ENCODE measurements around the gene ARHGAP5.

The ARHGAP5 gene

DNA sequence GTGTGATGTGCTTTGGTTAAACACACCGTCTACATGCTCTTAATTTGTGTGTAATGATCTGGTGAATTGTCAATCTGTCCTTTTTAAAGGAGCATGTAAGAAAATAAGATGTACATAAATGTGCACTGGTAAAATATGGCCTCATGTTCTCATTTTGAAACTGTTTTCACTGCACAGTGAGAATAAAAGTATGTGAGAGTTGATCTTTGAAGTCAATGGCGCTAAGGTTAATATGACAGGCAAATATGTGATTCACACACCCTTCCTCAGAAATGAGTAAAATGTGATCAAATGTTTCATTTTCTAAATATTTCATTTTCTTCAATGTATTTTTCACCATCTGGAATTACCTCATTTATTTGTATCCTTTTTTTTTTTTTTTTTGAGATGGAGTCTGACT lies 116.4 kb downstream of the ARHGAP5 start:
- DNase-seq (ENCODE audit: low spot score): no peak
- TF ChIP-seq, protein P1, sequence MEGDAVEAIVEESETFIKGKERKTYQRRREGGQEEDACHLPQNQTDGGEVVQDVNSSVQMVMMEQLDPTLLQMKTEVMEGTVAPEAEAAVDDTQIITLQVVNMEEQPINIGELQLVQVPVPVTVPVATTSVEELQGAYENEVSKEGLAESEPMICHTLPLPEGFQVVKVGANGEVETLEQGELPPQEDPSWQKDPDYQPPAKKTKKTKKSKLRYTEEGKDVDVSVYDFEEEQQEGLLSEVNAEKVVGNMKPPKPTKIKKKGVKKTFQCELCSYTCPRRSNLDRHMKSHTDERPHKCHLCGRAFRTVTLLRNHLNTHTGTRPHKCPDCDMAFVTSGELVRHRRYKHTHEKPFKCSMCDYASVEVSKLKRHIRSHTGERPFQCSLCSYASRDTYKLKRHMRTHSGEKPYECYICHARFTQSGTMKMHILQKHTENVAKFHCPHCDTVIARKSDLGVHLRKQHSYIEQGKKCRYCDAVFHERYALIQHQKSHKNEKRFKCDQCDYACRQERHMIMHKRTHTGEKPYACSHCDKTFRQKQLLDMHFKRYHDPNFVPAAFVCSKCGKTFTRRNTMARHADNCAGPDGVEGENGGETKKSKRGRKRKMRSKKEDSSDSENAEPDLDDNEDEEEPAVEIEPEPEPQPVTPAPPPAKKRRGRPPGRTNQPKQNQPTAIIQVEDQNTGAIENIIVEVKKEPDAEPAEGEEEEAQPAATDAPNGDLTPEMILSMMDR (IDR thresholded peaks at IDR 0.05; ENCODE audit: extremely low read depth, insufficient read depth, missing control alignments): no peak
- in situ Hi-C loops (cut with MboI; ENCODE audit: low pct_unique_long_range_greater_than_20kb, low sequenced_read_pairs, unreplicated experiment): no loop called here

DNA sequence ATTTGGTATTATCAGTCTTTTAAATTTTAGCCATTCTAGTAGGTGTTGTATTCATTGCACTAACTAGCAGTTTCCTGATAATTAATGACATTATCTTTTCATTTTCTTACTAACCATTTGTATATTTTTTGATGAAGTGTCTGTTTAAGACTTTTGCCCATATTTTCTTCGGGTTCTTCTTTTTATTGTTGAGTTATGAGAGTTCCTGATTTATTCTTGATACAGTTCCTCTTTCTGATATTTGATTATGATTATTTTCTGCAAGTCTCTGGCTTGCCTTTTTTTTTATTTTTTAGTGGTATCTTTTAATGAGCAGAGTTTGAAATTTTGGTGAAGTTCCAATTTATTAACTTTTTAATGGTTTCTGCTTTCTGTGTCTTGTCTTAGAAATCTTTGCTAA lies 118.5 kb downstream of the ARHGAP5 start:
- in situ Hi-C loops (cut with MboI; ENCODE audit: low pct_unique_long_range_greater_than_20kb, low sequenced_read_pairs, unreplicated experiment): no loop called here

DNA sequence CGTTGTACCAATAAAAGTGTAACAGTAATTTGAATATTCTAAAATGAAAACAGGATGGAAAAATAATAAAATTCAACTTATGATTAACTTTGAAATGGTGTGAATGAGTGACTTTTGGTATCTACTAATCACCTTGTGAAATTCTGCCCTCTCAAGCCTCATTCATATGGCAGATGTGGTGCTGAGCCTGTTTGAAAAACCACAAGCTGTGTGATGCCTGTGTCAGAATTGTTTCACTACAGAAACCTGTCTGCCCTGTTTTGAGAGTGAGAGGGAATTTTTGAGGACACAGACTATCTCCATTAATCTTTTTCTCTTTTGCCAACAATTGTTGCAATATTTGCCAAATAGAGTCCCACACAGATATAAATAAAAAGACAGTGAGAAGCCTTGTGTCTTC lies 120.8 kb downstream of the ARHGAP5 start:
- DNase-seq (ENCODE audit: low spot score): no peak
- in situ Hi-C loops (cut with MboI; ENCODE audit: low pct_unique_long_range_greater_than_20kb, low sequenced_read_pairs, unreplicated experiment): no loop called here

More for the DNA sequence above, 118.5 kb downstream of the ARHGAP5 start:
- TF ChIP-seq, protein P1 (IDR thresholded peaks at IDR 0.05; ENCODE audit: extremely low read depth, insufficient read depth, missing control alignments): no peak
- DNase-seq (ENCODE audit: low spot score): no peak

DNA sequence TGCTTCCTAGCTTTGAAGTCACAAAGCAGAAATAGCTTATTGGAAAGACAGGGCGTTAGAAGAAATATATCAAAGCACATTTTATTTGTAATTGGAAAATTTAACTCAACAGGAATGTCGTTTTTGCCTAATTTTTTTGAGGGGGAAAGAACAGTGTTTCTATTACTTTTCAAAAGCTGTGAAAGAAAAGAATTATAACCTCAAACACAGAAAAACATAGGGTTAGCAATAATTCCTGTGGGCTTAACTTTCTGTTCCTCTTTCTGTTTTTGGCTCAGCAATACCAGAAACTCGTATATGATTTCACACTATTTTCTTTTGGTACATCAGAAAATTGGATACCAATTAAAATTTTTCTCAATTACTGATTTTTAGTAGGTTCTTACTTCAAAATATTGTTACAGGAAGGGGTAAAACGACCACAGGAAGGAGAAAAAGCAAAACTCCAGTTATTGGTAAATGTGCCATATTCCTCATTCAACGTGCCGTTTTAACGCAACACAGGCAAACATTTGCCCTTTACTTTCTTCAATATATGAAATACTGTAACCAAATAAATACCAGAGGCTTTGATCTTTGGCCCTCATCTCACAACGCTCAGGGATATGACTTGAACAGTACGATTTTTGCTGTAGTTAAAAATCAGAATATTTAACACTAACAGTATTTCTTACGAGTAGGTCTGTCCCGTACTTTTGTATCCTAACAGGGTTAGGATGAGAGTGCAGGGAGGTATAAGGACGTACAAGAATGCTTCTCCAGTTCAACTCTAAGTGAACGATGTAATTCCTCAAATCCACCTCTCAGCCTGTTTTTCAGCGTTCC lies 123.5 kb downstream of the ARHGAP5 start:
- no peak for DNase-seq (ENCODE audit: low spot score)
- in situ Hi-C loops (cut with MboI; ENCODE audit: low pct_unique_long_range_greater_than_20kb, low sequenced_read_pairs, unreplicated experiment): loop anchor here (25.0 kb wide), 1 partner anchor 113 kb away; the partner anchor contains the start of gene ARHGAP5
- TF ChIP-seq, protein P1 (IDR thresholded peaks at IDR 0.05; ENCODE audit: extremely low read depth, insufficient read depth, missing control alignments): no peak

More for the DNA sequence above, 120.8 kb downstream of the ARHGAP5 start:
- TF ChIP-seq, protein P1 (IDR thresholded peaks at IDR 0.05; ENCODE audit: extremely low read depth, insufficient read depth, missing control alignments): no peak

DNA sequence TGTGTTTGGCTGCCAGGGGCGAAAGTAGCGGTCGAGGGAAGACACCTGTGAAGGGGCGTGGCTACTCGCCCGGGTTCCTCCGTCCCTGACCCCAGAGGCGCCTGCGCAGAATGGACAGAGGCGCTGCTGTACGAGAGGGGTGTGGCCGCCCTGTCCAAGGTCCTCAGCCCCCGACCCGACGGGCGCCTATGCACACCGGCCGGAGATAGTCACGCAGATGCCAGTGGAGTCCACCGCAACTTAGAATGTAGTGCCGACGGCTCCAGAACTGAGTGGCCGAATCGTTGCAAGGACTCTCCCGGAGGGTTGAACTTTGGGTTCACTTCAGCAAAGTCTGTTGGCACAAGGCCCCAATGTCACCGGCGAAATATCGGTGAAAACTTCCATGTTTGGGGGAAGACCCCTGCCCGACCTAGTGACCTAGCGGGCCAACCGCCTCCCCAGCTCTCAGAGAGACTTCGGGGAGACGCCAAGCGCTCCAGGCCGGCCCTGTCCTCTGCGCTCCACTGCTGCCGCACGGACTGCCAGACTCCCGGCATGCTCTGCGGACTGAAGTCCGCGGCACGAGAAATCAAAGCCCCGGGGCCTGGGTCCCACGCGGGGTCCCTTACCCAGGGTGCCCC lies 124.2 kb downstream of the ARHGAP5 start:
- in situ Hi-C loops (cut with MboI; ENCODE audit: low pct_unique_long_range_greater_than_20kb, low sequenced_read_pairs, unreplicated experiment): loop anchor here (25.0 kb wide), 1 partner anchor 114 kb away; the partner anchor contains the start of gene ARHGAP5
- peak; percentile 62 for DNase-seq (ENCODE audit: low spot score)
- TF ChIP-seq, protein P1 (IDR thresholded peaks at IDR 0.05; ENCODE audit: extremely low read depth, insufficient read depth, missing control alignments): no peak

DNA sequence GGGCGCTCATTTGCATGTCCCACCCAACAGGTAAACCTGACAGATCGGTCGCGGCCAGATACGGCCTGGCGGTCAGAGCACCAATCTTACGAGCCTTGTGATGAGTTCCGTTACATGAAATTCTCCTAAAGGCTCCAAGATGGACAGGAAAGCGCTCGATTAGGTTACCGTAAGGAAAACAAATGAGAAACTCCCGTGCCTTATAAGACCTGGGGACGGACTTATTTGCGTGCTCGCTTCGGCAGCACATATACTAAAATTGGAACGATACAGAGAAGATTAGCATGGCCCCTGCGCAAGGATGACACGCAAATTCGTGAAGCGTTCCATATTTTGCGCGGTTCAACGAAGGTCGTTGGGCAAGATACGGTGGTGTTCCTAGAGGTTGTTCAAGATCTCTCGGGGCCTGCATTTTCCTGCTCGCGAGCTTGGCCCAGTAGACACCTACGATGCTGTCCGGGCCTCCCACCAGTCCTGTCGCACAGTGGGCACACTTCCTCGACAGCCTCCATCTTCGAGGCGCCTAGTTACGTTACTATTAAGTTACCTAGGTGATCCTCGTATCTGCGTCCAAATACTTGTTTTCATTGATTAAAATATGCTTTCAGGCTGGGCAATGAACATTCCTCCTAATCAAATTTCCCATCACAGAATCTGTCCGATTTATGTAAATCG lies 124.8 kb downstream of the ARHGAP5 start, which contains the start of gene RNU6-7:
TSS of gene RNU6-7 (plus strand) at position 230 of the 675 bp plus-strand sequence.
- in situ Hi-C loops (cut with MboI; ENCODE audit: low pct_unique_long_range_greater_than_20kb, low sequenced_read_pairs, unreplicated experiment): loop anchor here (25.0 kb wide), 1 partner anchor 115 kb away; the partner anchor contains the start of gene ARHGAP5
- no peak for DNase-seq (ENCODE audit: low spot score)
- TF ChIP-seq, protein P1 (IDR thresholded peaks at IDR 0.05; ENCODE audit: extremely low read depth, insufficient read depth, missing control alignments): no peak
